Measurements from ENCODE around the gene CSF3R.
"Not testable (repeated sequence)": the region's sequence is repeated elsewhere in the genome, so short reads cannot be mapped to it uniquely, and the experiment has no call there.

The CSF3R gene

DNA sequence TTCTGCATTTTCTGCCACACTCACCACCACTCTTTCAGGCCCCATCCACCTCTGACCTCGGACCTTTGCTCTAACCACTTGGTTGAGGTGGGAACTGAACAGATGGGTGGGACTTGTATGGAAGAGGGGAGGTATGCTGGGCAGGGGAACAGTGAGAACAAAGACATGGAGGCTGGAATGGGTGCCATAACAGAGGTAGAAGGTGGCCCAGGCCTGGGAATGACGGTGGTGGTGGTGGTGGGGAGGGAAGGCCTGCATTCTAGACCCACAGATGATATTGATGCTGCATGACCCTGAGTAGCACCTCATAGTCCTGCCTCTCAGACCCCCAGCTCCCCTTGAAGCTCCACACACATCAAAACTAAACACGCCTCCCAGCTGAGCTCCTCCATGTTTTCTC, 5.2 kb upstream of the CSF3R start:
- TF ChIP-seq, protein P1, sequence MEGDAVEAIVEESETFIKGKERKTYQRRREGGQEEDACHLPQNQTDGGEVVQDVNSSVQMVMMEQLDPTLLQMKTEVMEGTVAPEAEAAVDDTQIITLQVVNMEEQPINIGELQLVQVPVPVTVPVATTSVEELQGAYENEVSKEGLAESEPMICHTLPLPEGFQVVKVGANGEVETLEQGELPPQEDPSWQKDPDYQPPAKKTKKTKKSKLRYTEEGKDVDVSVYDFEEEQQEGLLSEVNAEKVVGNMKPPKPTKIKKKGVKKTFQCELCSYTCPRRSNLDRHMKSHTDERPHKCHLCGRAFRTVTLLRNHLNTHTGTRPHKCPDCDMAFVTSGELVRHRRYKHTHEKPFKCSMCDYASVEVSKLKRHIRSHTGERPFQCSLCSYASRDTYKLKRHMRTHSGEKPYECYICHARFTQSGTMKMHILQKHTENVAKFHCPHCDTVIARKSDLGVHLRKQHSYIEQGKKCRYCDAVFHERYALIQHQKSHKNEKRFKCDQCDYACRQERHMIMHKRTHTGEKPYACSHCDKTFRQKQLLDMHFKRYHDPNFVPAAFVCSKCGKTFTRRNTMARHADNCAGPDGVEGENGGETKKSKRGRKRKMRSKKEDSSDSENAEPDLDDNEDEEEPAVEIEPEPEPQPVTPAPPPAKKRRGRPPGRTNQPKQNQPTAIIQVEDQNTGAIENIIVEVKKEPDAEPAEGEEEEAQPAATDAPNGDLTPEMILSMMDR (IDR thresholded peaks at IDR 0.05; ENCODE audit: insufficient read depth, missing control alignments), result no peak
- DNase-seq (ENCODE audit: insufficient read length, low spot score) (no peak), FAIRE-seq (no peak)

DNA sequence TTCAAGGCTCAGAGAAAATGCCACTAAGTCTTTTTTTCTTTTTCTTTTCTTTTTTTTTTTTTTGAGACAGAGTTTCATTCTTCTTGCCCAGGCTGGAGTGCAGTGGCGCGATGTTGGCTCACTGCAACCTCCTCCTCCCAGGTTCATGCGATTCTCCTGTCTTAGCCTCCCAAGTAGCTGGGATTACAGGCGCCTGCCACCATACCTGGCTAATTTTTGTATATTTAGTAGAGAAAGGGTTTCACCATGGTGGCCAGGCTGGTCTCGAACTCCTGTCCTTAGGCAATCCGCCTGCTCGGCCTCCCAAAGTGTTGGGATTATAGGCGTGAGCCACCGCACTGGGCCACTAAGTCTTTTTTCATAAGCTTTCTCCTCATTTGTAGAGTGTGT, 4.6 kb upstream of the CSF3R start:
- FAIRE-seq; DNase-seq (ENCODE audit: insufficient read length, low spot score): not testable (repeated sequence)

- DNase-seq (ENCODE audit: insufficient read length, low spot score) (no peak), FAIRE-seq (no peak)
These were observed 4.0 kb upstream of the CSF3R start for GRCh38 chr1:36486439-36487335.

DNA sequence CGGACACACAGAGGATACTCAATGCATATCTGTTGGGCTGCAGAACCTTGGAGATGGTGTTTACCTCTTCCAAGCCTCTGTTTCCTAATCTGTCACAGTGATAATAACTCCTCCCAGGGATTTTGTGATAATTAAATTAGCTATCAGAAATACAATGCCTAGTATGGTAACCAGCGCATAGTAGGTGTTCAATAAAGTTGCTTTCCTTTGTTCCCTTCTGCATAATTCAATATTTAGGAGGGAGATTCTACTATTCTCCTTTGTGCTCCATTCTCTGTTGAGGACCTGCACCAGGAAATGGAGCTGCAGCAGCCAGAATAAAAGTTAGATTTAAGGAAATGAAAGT, 3.4 kb upstream of the CSF3R start:
- FAIRE-seq, result no peak
- TF ChIP-seq, protein P1 (IDR thresholded peaks at IDR 0.05; ENCODE audit: insufficient read depth, missing control alignments), result no peak

More at GRCh38 chr1:36486439-36487335, 4.0 kb upstream of the CSF3R start:
- TF ChIP-seq, protein P1 (IDR thresholded peaks at IDR 0.05; ENCODE audit: insufficient read depth, missing control alignments), result no peak

DNA sequence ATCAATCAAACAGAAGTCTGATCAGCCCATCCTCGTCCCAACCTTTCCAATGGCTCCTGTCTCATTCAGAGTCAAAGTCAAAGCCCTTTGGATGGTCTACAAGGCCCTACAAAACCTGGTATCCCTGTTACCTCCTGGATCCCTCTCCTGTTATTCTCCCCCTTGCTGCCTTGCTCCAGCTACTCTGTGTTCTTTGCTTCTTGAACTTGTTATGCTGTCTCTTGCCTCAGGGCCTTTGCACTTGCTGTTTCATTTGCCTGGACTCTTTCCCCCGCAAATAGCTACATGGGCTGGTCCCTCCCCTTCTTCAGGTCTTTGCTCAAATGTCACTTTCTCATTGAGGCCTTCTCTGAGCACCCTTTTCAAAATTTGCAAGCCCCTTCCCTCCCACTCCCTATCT, 1.4 kb upstream of the CSF3R start:
- FAIRE-seq (no peak), DNase-seq (ENCODE audit: insufficient read length, low spot score) (no peak)
- TF ChIP-seq, protein P1 (IDR thresholded peaks at IDR 0.05; ENCODE audit: insufficient read depth, missing control alignments), result no peak

More for the DNA sequence above, 3.4 kb upstream of the CSF3R start:
- no peak for DNase-seq (ENCODE audit: insufficient read length, low spot score)

GRCh38 chr1:36481771-36482723, 666 bp downstream of the CSF3R start:
- no peak for DNase-seq (ENCODE audit: insufficient read length, low spot score)
- TF ChIP-seq, protein P1 (IDR thresholded peaks at IDR 0.05; ENCODE audit: insufficient read depth, missing control alignments), result no peak
- FAIRE-seq, result no peak

DNA sequence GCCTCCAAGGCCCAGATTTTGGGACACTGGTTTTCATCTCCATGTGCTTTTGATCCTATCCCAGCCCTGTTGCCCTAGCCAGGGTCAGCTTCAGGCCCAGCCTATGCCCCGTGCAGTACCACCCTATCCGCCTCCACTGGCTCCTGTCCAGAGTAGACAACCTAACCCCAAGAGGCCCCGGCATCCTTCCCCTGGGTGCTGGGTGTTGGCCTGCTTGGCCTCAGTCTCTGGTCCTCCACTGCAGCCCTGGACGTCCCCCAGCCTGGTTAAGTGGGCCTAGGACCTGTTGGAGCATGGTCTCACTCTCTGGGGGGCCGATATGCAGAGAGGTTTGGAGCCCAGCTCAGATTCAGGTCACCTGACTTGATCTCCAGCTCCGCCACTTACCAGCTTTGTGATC, 1.6 kb downstream of the CSF3R start:
- no peak for DNase-seq (ENCODE audit: insufficient read length, low spot score)
- FAIRE-seq, result no peak
- TF ChIP-seq, protein P1 (IDR thresholded peaks at IDR 0.05; ENCODE audit: insufficient read depth, missing control alignments), result no peak

All from D721Med (cell line).